OCI-LY3 (cell line): ENCODE measurements around the gene OGFOD1.

Experiments
- H2AFZ ChIP-seq: fragments of 200-600, 300-600 bp; shearing (Covaris generic); 2 replicates; pipeline ENCODE4 v1.6.0; 2014; ENCODE audit warnings: antibody characterized with exemption, low read depth, low read length
- H3K27ac ChIP-seq: fragments of 200-600, 300-600 bp; sonication (generic); 2 replicates; pipeline ENCODE4 v1.5.1; 2014; ENCODE audit warnings: mild to moderate bottlenecking, low read length, moderate library complexity, mixed read lengths
- H3K27me3 ChIP-seq: fragments of 200-600, 300-600 bp; sonication (generic); 2 replicates; pipeline ENCODE4 v1.6.1; 2014; ENCODE audit warnings: low read depth, low read length, mixed read lengths
- H3K36me3 ChIP-seq: fragments of 200-600, 300-600 bp; sonication (generic); replicated peaks from 2 replicates; pipeline ENCODE3; 2014; ENCODE audit warnings: low read depth, low read length, mixed read lengths
- H3K4me1 ChIP-seq: fragments of 300-600, 200-600 bp; sonication (generic); 2 replicates; pipeline ENCODE4 v1.6.1; 2014; ENCODE audit warnings: low read length, mixed read lengths
- H3K4me2 ChIP-seq: fragments of 200-600, 300-600 bp; sonication (generic); 2 replicates; pipeline ENCODE4 v1.6.1; 2014; ENCODE audit warnings: low read length, mixed read lengths
- H3K4me3 ChIP-seq: fragments of 300-600, 200-600 bp; sonication (generic); 2 replicates; pipeline ENCODE4 v1.5.1; 2014; ENCODE audit warnings: antibody characterized with exemption, mild to moderate bottlenecking, low read length, moderate library complexity
- H3K79me2 ChIP-seq: fragments of 300-600, 200-600 bp; shearing (Covaris generic); 2 replicates; pipeline ENCODE4 v1.6.1; 2014; ENCODE audit warnings: mild to moderate bottlenecking, low read length, mixed read lengths
- H3K9ac ChIP-seq: fragments of 300-600, 200-600 bp; shearing (Covaris generic); 2 replicates; pipeline ENCODE4 v1.6.0; 2014; ENCODE audit warnings: mild to moderate bottlenecking, low read length, moderate library complexity
- H3K9me3 ChIP-seq: fragments of 200-600, 300-600 bp; shearing (Covaris generic); 2 replicates; pipeline ENCODE4 v1.6.1; 2014; ENCODE audit warnings: low read length, mixed read lengths; ENCODE audit not compliant: insufficient read depth
- H4K20me1 ChIP-seq: fragments of 200-600, 300-600 bp; sonication (generic); 2 replicates; pipeline ENCODE4 v1.6.1; 2016; ENCODE audit warnings: low read length, mixed read lengths; ENCODE audit not compliant: insufficient read depth
- CTCF ChIP-seq: fragments of 200-600, 300-600 bp; sonication (generic); IDR thresholded peaks from 2 replicates; pipeline ENCODE4 v1.5.1; 2014; ENCODE audit warnings: antibody characterized with exemption, low read length, low read depth
- EZH2phosphoT487 ChIP-seq: fragments of 200-600 bp; shearing (Covaris generic); IDR thresholded peaks from 2 replicates; pipeline ENCODE4 v1.6.1; 2018; ENCODE audit warnings: antibody characterized with exemption, mixed run types, low read depth

Gene OGFOD1

GRCh38 chr16:56506941-56507340, 55.6 kb downstream of the OGFOD1 start:
- no peak for TF ChIP-seq EZH2phosphoT487
- no peak for TF ChIP-seq CTCF
- H3K27ac ChIP-seq, result no peak overlapping the region
- no peaks in the 10 kb centered on the region for H3K4me1 ChIP-seq
- no peak overlapping the region for H3K4me2 ChIP-seq
- no peaks in the 10 kb centered on the region for H4K20me1 ChIP-seq
- H2AFZ ChIP-seq, result no peak overlapping the region
- H3K36me3 ChIP-seq, result peaks cover 7% of the 10 kb centered on the region
- H3K4me3 ChIP-seq, result no peak overlapping the region
- no peak overlapping the region for H3K9ac ChIP-seq
- H3K9me3 ChIP-seq, result no peaks in the 10 kb centered on the region
- no peaks in the 10 kb centered on the region for H3K79me2 ChIP-seq
- no peaks in the 10 kb centered on the region for H3K27me3 ChIP-seq

- Histone ChIP-seq H3K4me2 (no peak overlapping the region), H3K79me2 (no peaks in the 10 kb centered on the region), H3K9me3 (no peaks in the 10 kb centered on the region), H3K4me3 (no peak overlapping the region), H3K4me1 (no peaks in the 10 kb centered on the region), H3K27me3 (no peaks in the 10 kb centered on the region), H2AFZ (no peak overlapping the region), H3K36me3 (peaks cover 3% of the 10 kb centered on the region), H4K20me1 (no peaks in the 10 kb centered on the region), H3K9ac (no peak overlapping the region), H3K27ac (no peak overlapping the region)
- TF ChIP-seq EZH2phosphoT487, result no peak
Measured at GRCh38 chr16:56510544-56510943, 59.2 kb downstream of the OGFOD1 start.

- Histone ChIP-seq H2AFZ (no peak overlapping the region), H3K4me1 (no peaks in the 10 kb centered on the region), H3K79me2 (no peaks in the 10 kb centered on the region), H3K4me3 (no peak overlapping the region), H3K27me3 (no peaks in the 10 kb centered on the region), H3K9ac (no peak overlapping the region), H3K36me3 (peaks cover 3% of the 10 kb centered on the region), H3K27ac (no peak overlapping the region), H4K20me1 (no peaks in the 10 kb centered on the region), H3K4me2 (no peak overlapping the region), H3K9me3 (no peaks in the 10 kb centered on the region)
- TF ChIP-seq EZH2phosphoT487 (no peak), CTCF (no peak)
Measured at GRCh38 chr16:56512025-56512424, 60.7 kb downstream of the OGFOD1 start.

GRCh38 chr16:56513091-56513490, 61.7 kb downstream of the OGFOD1 start:
- H3K27me3 ChIP-seq, result no peaks in the 10 kb centered on the region
- H3K4me2 ChIP-seq, result no peak overlapping the region
- H3K27ac ChIP-seq, result no peak overlapping the region
- H3K4me3 ChIP-seq, result no peak overlapping the region
- no peak for TF ChIP-seq EZH2phosphoT487
- no peak for TF ChIP-seq CTCF
- no peak overlapping the region for H3K9ac ChIP-seq
- H3K79me2 ChIP-seq, result no peaks in the 10 kb centered on the region
- no peaks in the 10 kb centered on the region for H3K4me1 ChIP-seq
- H3K9me3 ChIP-seq, result no peaks in the 10 kb centered on the region
- H4K20me1 ChIP-seq, result no peaks in the 10 kb centered on the region
- H2AFZ ChIP-seq, result no peak overlapping the region
- peaks cover 3% of the 10 kb centered on the region for H3K36me3 ChIP-seq

- H4K20me1 ChIP-seq, result no peaks in the 10 kb centered on the region
- no peak overlapping the region for H3K4me2 ChIP-seq
- H3K79me2 ChIP-seq, result no peaks in the 10 kb centered on the region
- H3K9me3 ChIP-seq, result no peaks in the 10 kb centered on the region
- no peak overlapping the region for H3K4me3 ChIP-seq
- peak; percentile 85 for TF ChIP-seq CTCF
- TF ChIP-seq EZH2phosphoT487, result no peak
- H3K4me1 ChIP-seq, result 0 out of 2 replicates have a peak, but pooled peaks cover 3% of the 10 kb centered on the region
- peaks cover 3% of the 10 kb centered on the region for H3K36me3 ChIP-seq
- H3K27ac ChIP-seq, result no peak overlapping the region
- H3K27me3 ChIP-seq, result no peaks in the 10 kb centered on the region
- no peak overlapping the region for H3K9ac ChIP-seq
- H2AFZ ChIP-seq, result no peak overlapping the region
Measured at GRCh38 chr16:56513972-56514371, 62.6 kb downstream of the OGFOD1 start.
